Gastroesophageal sphincter (tissue), 4 donors: ENCODE measurements around the gene DGKG. TPM values are rescaled to one million over a fixed set of nuclear protein-coding genes. Genes with fewer than 3 reads are reported as not detected.
A peak's percentile ranks its signal among the peaks of the same experiment; 100 is the strongest.

Experiments
- ATAC-seq: fragments of 150-250 bp; one replicate; pipeline ENCODE4 v1.9.1; 2016; ENCODE audit warnings: mild to moderate bottlenecking, moderate library complexity
- H3K27ac ChIP-seq, 4 donors: fragments of 200-600 bp; sonication (generic) in 3 of 4; 1 replicate in 3 of 4; 2 replicates in 1 of 4; pipeline ENCODE4 v1.5.1; 2016 to 2019
- H3K27me3 ChIP-seq: fragments of 200-600 bp; sonication (generic); one replicate; pipeline ENCODE4 v1.5.1; 2019
- H3K36me3 ChIP-seq, 2 donors: fragments of 200-600 bp; sonication (generic); one replicate each; pipeline ENCODE4 v1.5.1; 2019; ENCODE audit warnings: control low read depth in 1 of 2
- H3K4me1 ChIP-seq, 3 donors: fragments of 200-600 bp; sonication (generic); 1 replicate in 2 of 3; 2 replicates in 1 of 3; pipeline ENCODE4 v1.5.1; 2016 to 2019; ENCODE audit warnings: control low read depth in 2 of 3
- H3K4me3 ChIP-seq, 2 donors: fragments of 200-600 bp; sonication (generic); one replicate each; pipeline ENCODE4 v1.5.1; 2019; ENCODE audit warnings: mild to moderate bottlenecking in 1 of 2, moderate library complexity in 1 of 2
- H3K9me3 ChIP-seq, 3 donors: fragments of 200-600 bp; sonication (generic); one replicate each; pipeline ENCODE4 v1.5.1; 2017 to 2019; ENCODE audit warnings: control low read depth in 2 of 3
- CTCF ChIP-seq, 4 experiments: fragments of 200-600 bp in 2 of 4; fragments of 450-650 bp in 2 of 4; sonication (generic) in 1 of 4; IDR thresholded peaks; one replicate each; pipeline ENCODE4 v1.5.1; 2017 to 2019; ENCODE audit warnings: antibody characterized with exemption in 4 of 4, mild to moderate bottlenecking in 2 of 4, moderate library complexity in 2 of 4
- EP300 ChIP-seq: sonication (generic); formaldehyde crosslinking; IDR thresholded peaks from one replicate; pipeline ENCODE4 v1.6.1; 2017; ENCODE audit warnings: antibody characterized with exemption, mild to moderate bottlenecking
- POLR2A ChIP-seq, 2 donors: fragments of 450-650 bp; IDR thresholded peaks; one replicate each; pipeline ENCODE4 v1.6.1; 2017; ENCODE audit warnings: antibody characterized with exemption in 2 of 2, mild to moderate bottlenecking in 2 of 2, moderate library complexity in 1 of 2
- POLR2AphosphoS5 ChIP-seq: sonication (generic); formaldehyde crosslinking; IDR thresholded peaks from one replicate; pipeline ENCODE4 v1.6.1; 2017; ENCODE audit warnings: antibody characterized with exemption
- WGBS, 2 donors: methylation state at CpG; one replicate each; pipeline ENCODE4 v1.1.5; 2018; ENCODE audit warnings: low coverage in 1 of 2; 5-methylcytosine and 5-hydroxymethylcytosine counted together
- total RNA-seq, 4 donors: library from RNA; depleted of rRNA; stranded (reverse); fragments of >200 nt; gene quantifications; one replicate each; pipeline ENCODE4 v1.1.0, GENCODE V29; 2016

Gene DGKG
- total RNA-seq, 4 donors from 2014 or later: 46.3 to 134 (median 90.4) TPM

DNA sequence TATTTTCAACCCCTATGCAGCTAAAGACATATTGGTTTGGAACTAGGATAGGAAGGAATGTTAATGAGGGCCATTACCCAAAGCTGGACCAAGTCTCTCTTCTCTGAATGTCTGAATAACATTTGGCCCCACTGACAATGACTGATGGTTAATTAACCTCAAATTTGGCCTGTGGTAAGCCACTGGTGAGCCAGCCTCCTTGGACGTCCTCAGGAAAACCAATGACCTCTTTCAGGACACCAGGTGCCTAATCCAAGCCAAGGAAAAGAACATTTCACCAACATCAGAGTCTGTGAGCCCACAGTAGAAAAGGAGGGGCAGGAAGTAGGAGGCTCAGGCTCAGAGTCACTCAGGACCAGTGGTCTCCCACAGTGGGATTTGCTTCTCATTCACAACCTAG, 196.7 kb downstream of the DGKG start:
- peak; percentile 34 for ATAC-seq
- Histone ChIP-seq H3K36me3 (peaks cover 0 to 79% of the 10 kb centered on the region in 2 donors), H3K27me3 (no peaks in the 10 kb centered on the region), H3K4me1 (peaks cover 0 to 28% (median 0%) of the 10 kb centered on the region in 3 donors), H3K4me3 (no peak overlapping the region), H3K27ac (peak overlapping the region in 1 of 4 donors; percentile 29), H3K9me3 (no peaks in the 10 kb centered on the region)
- TF ChIP-seq POLR2AphosphoS5: peak; percentile 11
- TF ChIP-seq POLR2A (IDR thresholded peaks at IDR 0.05): no peak
- 0% methylated on average over 1 of the region's 1 CpG; no CpG with 5 or more reads in 1 of the 2 donors for WGBS, 2 donors

DNA sequence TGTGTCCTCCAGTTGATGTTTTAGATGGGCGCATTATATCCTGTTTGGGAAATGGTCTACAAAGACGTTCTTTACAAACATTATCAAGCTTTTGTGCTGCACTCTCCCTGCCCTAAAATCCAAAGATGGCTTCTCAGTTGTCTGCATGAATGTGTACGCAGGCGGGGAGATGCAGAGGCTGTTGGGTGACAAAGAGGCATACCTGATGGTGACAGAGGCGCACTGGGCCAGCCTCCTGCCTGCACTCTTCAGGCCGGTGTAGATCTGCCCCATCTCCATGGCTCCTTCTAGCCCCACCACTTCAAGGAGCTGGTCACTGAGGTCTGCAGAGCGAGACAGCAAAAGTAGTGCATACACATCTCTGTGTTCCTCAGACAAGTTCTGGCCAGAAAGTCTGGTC, 197.3 kb downstream of the DGKG start:
- H3K4me1 ChIP-seq: peaks cover 0 to 28% (median 0%) of the 10 kb centered on the region in 3 donors
- no peaks in the 10 kb centered on the region for H3K27me3 ChIP-seq
- TF ChIP-seq POLR2AphosphoS5 (no peak), EP300 (no peak), CTCF (IDR thresholded peaks at IDR 0.05) (no peak), POLR2A (IDR thresholded peaks at IDR 0.05) (no peak)
- H3K9me3 ChIP-seq: no peaks in the 10 kb centered on the region
- 76 to 90% methylated on average over 3 to 7 of the region's 7 CpGs for WGBS, 2 donors
- H3K36me3 ChIP-seq: peaks cover 0 to 79% of the 10 kb centered on the region in 2 donors
- ATAC-seq: no peak
- no peak overlapping the region for H3K4me3 ChIP-seq
- no peak overlapping the region for H3K27ac ChIP-seq

DNA sequence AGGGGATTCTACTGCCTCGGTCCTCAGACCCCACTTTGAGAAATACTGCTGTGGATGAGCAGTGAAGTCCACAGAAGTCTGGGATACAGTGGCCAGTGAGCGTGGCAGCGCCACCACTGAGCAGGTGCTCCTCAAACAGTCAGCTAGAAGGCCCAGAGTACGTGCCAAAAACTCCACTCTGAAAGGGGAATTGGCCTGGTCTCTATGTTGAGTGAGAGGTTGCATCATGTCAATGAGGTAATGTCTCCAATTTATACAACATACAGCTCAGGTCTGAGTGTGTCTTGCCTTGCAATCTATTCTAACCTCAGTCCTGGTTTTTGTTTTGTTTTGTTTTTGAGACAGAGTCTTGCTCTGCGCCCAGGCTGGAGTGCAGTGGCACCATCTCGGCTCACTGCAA, 199.8 kb downstream of the DGKG start:
- 100% methylated on average over 2 to 3 of the region's 6 CpGs for WGBS, 2 donors
- peak; percentile 46 for ATAC-seq
- H3K4me1 ChIP-seq: peaks cover 0 to 22% (median 0%) of the 10 kb centered on the region in 3 donors
- TF ChIP-seq POLR2AphosphoS5: no peak
- no peak for TF ChIP-seq EP300
- no peak for TF ChIP-seq POLR2A (IDR thresholded peaks at IDR 0.05)
- TF ChIP-seq CTCF (IDR thresholded peaks at IDR 0.05): no peak
- peaks cover 0 to 66% of the 10 kb centered on the region in 2 donors for H3K36me3 ChIP-seq
- H3K4me3 ChIP-seq: no peak overlapping the region
- no peak overlapping the region for H3K27ac ChIP-seq
- H3K27me3 ChIP-seq: no peaks in the 10 kb centered on the region
- H3K9me3 ChIP-seq: no peaks in the 10 kb centered on the region

DNA sequence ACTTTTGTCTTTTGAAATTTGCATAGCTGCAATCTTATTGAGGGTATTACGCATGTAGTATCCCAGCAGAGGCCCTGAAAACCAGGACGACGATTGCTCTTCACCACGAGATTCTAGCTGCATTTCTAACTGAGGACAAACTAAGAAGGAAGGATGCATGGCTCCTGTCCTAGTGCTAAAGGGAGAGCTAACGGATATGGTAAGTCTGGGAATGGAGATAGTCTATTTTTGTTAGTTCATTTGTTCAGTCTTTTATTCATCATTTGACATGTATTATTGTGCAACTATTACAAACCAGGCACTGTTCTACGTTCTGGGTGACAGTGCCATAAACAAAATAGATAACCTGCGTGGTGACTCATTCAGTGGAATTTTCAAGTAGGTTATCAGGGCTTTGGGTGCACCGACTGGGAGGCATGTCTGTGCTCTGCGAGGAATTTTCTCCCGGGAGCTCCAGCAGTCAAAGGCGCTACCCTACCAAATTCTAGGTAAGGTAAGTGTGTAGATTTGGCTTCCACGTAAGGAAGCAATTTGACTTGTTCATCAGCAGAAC, 201.3 kb downstream of the DGKG start:
- no peaks in the 10 kb centered on the region for H3K27me3 ChIP-seq
- H3K9me3 ChIP-seq: no peaks in the 10 kb centered on the region
- H3K27ac ChIP-seq: no peak overlapping the region
- peaks cover 0 to 66% of the 10 kb centered on the region in 2 donors for H3K36me3 ChIP-seq
- 45 to 51% methylated on average over 5 to 9 of the region's 12 CpGs for WGBS, 2 donors
- H3K4me3 ChIP-seq: no peak overlapping the region
- TF ChIP-seq POLR2A (IDR thresholded peaks at IDR 0.05) (no peak), EP300 (no peak), POLR2AphosphoS5 (no peak), CTCF (IDR thresholded peaks at IDR 0.05) (no peak)
- H3K4me1 ChIP-seq: peaks cover 0 to 9% (median 0%) of the 10 kb centered on the region in 3 donors
- no peak for ATAC-seq

DNA sequence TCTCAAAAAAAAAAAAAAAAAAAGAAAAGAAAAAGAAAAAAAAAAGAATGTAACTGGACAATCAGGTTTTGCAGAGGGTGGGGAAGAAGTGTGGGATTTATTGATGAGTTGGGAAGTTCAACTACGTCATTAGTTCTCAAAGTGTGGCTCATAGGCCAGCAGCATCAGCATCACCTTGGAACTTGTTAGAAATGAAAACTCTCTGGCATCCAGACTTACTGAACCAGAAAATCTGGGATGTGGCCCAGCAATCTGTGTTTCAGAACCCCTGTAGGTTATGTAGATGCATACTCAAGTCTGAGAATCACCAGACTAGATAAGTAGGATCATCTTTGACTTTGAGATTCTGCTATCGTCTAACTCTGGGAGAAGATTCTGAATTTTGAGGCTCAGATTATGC, 207.4 kb downstream of the DGKG start:
- WGBS, 2 donors: 92 to 96% methylated on average over 2 of the region's 2 CpGs
- H3K36me3 ChIP-seq: peaks cover 0 to 61% of the 10 kb centered on the region in 2 donors

More for the DNA sequence above, 207.4 kb downstream of the DGKG start:
- H3K4me3 ChIP-seq: no peak overlapping the region
- H3K9me3 ChIP-seq: no peaks in the 10 kb centered on the region
- H3K27ac ChIP-seq: no peak overlapping the region
- no peaks in the 10 kb centered on the region for H3K27me3 ChIP-seq
- TF ChIP-seq EP300: no peak
- no peak for TF ChIP-seq POLR2A (IDR thresholded peaks at IDR 0.05)
- TF ChIP-seq CTCF (IDR thresholded peaks at IDR 0.05): no peak
- TF ChIP-seq POLR2AphosphoS5: no peak
- ATAC-seq: no peak
- no peaks in the 10 kb centered on the region for H3K4me1 ChIP-seq
